Bronchial epithelial cell (primary cell): ENCODE results near the gene GLI2. TPM values are rescaled to one million over a fixed set of nuclear protein-coding genes. Genes with fewer than 3 reads are reported as not detected.
A peak's percentile ranks its signal among the peaks of the same experiment; 100 is the strongest.

Experiments used
- DNase-seq: peaks from one replicate; pipeline ENCODE4 v3.0.0-alpha.2; 2010; ENCODE audit warnings: low read depth
- FAIRE-seq: peaks from 2 replicates; lab custom pipeline; 2011; peaks lifted over from hg19 to GRCh38; lab: Jason Lieb, UNC
- H3K27me3 ChIP-seq: 2 replicates; pipeline ENCODE4 v1.5.1; 2011; ENCODE audit warnings: low read length; ENCODE audit not compliant: control insufficient read depth, insufficient read depth
- H3K36me3 ChIP-seq: 2 replicates; pipeline ENCODE4 v1.5.1; 2011; ENCODE audit warnings: low read length; ENCODE audit not compliant: control insufficient read depth, insufficient read depth
- H3K4me3 ChIP-seq: 2 replicates; pipeline ENCODE4 v1.5.1; 2011; ENCODE audit warnings: mild to moderate bottlenecking, low read depth, low read length, control low read depth
- CTCF ChIP-seq: IDR thresholded peaks from 2 replicates; pipeline ENCODE4 v1.5.1; 2011; ENCODE audit warnings: mild to moderate bottlenecking, moderate library complexity, low read length, control low read depth, inconsistent platforms; ENCODE audit not compliant: insufficient read depth, severe bottlenecking
- total RNA-seq: library from RNA; depleted of rRNA; stranded (reverse); fragments of >200 nt; gene quantifications from 2 replicates; pipeline ENCODE4 v1.2.1, GENCODE V29; 2014

The GLI2 gene
- total RNA-seq, 1 donor from 2014 or later, result under 0.01 TPM

- no peak for TF ChIP-seq CTCF
- FAIRE-seq (no peak), DNase-seq (no peak)
- H3K36me3 ChIP-seq, result no peaks in the 10 kb centered on the region
- H3K4me3 ChIP-seq, result no peak overlapping the region
- peaks cover 5% of the 10 kb centered on the region for H3K27me3 ChIP-seq
These were observed 43.0 kb upstream of the GLI2 start for GRCh38 chr2:120692691-120693090.

- peaks cover 5% of the 10 kb centered on the region for H3K27me3 ChIP-seq
- no peak overlapping the region for H3K4me3 ChIP-seq
- TF ChIP-seq CTCF, result no peak
- FAIRE-seq, result no peak
- peak; percentile 25 for DNase-seq
- H3K36me3 ChIP-seq, result no peaks in the 10 kb centered on the region
These were observed 42.5 kb upstream of the GLI2 start for GRCh38 chr2:120693121-120693520.

- FAIRE-seq (no peak), DNase-seq (no peak)
- TF ChIP-seq CTCF, result no peak
- Histone ChIP-seq H3K4me3 (no peak overlapping the region), H3K27me3 (peaks cover 5% of the 10 kb centered on the region), H3K36me3 (no peaks in the 10 kb centered on the region)
These were observed 41.6 kb upstream of the GLI2 start for GRCh38 chr2:120694034-120694433.

- FAIRE-seq (no peak), DNase-seq (no peak)
- Histone ChIP-seq H3K27me3 (peaks cover 4% of the 10 kb centered on the region), H3K4me3 (no peak overlapping the region), H3K36me3 (no peaks in the 10 kb centered on the region)
- no peak for TF ChIP-seq CTCF
These were observed 38.2 kb upstream of the GLI2 start for GRCh38 chr2:120697471-120697870.

GRCh38 chr2:120699292-120699691 is 36.4 kb upstream of the GLI2 start:
- FAIRE-seq, result no peak

More at GRCh38 chr2:120699292-120699691, 36.4 kb upstream of the GLI2 start:
- no peaks in the 10 kb centered on the region for H3K36me3 ChIP-seq
- peaks cover 4% of the 10 kb centered on the region for H3K27me3 ChIP-seq
- no peak overlapping the region for H3K4me3 ChIP-seq
- TF ChIP-seq CTCF, result no peak
- DNase-seq, result no peak
